Right lobe of liver (tissue), 4 donors: ENCODE data around the gene NFS1.

ENCODE experiments used
- CTCF ChIP-seq, 4 donors: fragments of 200-600 bp in 3 of 4; fragments of 450-650 bp in 1 of 4; IDR thresholded peaks; one replicate each; pipeline versions ENCODE4 v1.5.1 to v1.8.0; 2016 to 2022; ENCODE audit warnings: antibody characterized with exemption in 4 of 4, mild to moderate bottlenecking in 2 of 4
- POLR2A ChIP-seq: fragments of 450-650 bp; IDR thresholded peaks from one replicate; pipeline ENCODE4 v1.6.1; 2017; ENCODE audit warnings: antibody characterized with exemption, mild to moderate bottlenecking
- donor health status: DM: no; HTN: no; CAD: no.
- donor health status: DM: no; HTN: no; CAD: no.
- donor health status: DM: no; HTN: yes; CAD: no.

GRCh38 chr20:35643045-35643444, 56.1 kb downstream of the NFS1 start:
- TF ChIP-seq CTCF (IDR thresholded peaks at IDR 0.05), result no peak
- no peak for TF ChIP-seq POLR2A
